ENCODE data around the gene LGALS13.

LGALS13 gene

DNA sequence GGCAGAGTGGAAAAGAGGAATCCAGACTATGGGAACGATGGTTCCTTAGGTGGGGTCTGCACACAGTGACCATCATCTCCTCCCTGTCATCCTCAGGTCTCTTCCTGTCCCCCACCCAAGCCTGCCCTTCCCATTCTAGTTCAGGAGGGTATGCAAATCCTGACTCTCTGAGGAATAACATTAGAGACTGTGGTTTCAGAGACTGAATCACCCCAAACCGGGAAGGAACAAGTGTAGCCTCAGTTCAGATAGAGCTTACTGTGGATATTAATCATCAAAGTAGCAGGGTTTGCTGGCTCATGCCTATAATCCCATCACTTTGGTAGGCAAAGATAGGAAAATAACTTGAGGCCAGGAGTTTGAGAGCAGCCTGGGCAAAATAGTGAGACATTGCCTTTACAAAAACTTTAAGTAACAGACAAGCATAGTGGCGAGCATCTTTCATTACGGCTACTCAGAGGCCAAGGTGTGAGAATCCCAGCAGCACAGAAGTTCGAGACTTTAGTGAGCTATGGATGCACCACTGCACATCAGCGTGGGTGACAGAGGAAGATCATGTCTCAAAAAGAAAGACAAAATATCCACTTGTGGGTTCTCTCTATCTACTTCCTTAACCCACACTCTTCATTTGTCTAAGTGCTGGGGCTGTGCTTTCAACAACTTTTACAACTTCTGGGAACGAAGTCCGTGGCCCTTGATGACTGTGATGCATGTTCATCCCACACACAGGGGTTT lies 19.3 kb upstream of the LGALS13 start:
- WGBS = 71% methylated on average over 8 of the region's 8 CpGs
- H3K4me3 ChIP-seq (ENCODE audit: low read length) = no peak overlapping the region

DNA sequence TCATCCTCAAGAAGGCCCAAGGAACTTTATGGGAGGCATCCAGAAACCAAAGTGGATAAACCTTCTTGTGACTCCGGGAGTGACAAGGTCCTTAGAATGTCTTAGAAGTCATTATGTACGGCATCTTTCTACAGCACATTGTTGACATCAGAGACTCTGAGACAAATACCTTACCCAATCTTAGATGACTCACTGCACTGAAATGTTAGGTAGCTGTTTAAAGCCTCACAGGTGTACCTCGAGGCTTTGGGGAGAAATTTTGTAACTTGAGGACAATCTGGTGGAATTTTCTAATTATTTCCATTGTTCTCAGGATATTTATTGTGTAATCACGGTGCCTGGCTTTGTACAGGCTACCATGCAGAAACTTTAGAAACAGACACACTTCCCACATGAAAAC lies 14.8 kb upstream of the LGALS13 start:
- Histone ChIP-seq H3K9ac (ENCODE audit: low read depth, low read length) (no peak overlapping the region), H3K4me1 (ENCODE audit: insufficient read depth, low read length) (no peaks in the 10 kb centered on the region), H3K4me3 (ENCODE audit: low read length) (no peak overlapping the region), H3K9me3 (ENCODE audit: insufficient read depth, low read depth, low read length) (no peaks in the 10 kb centered on the region), H3K36me3 (ENCODE audit: insufficient read depth, low read length) (no peaks in the 10 kb centered on the region), H3K27ac (ENCODE audit: low read depth, low read length) (no peak overlapping the region), H3K27me3 (ENCODE audit: insufficient read depth, low read length) (no peaks in the 10 kb centered on the region; the same call in none of the 2 replicates)
- WGBS = 60% methylated on average over 4 of the region's 4 CpGs

More for the DNA sequence above, 19.3 kb upstream of the LGALS13 start:
- no peaks in the 10 kb centered on the region for H3K9me3 ChIP-seq (ENCODE audit: insufficient read depth, low read depth, low read length)
- H3K9ac ChIP-seq (ENCODE audit: low read depth, low read length) = no peak overlapping the region
- no peaks in the 10 kb centered on the region for H3K4me1 ChIP-seq (ENCODE audit: insufficient read depth, low read length)
- H3K27me3 ChIP-seq (ENCODE audit: insufficient read depth, low read length) = peaks cover 5% of the 10 kb centered on the region
- no peaks in the 10 kb centered on the region for H3K36me3 ChIP-seq (ENCODE audit: insufficient read depth, low read length)
- H3K27ac ChIP-seq (ENCODE audit: low read depth, low read length) = no peak overlapping the region

DNA sequence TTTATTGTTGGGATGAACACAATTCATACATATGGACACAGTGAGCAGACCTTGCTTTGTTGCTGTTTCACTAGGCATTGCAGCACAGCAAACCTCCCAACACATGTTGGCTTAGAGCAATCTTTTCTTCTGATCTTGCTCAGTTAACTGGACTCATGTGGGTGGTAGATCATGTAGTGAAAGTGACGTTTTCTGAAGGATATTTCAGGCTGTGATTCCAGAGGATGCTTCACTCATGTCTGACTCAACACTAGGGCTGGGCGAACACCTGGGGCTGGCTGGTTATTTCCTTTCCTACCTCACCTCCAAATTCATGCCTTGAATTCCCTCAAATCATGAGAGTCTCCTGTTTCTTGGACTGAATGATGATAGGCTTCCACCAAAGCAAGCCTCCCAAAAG lies 14.3 kb upstream of the LGALS13 start:
- Histone ChIP-seq H3K4me1 (ENCODE audit: insufficient read depth, low read length) (no peaks in the 10 kb centered on the region), H3K36me3 (ENCODE audit: insufficient read depth, low read length) (no peaks in the 10 kb centered on the region), H3K27ac (ENCODE audit: low read depth, low read length) (no peak overlapping the region), H3K9me3 (ENCODE audit: insufficient read depth, low read depth, low read length) (no peaks in the 10 kb centered on the region), H3K4me3 (ENCODE audit: low read length) (no peak overlapping the region), H3K9ac (ENCODE audit: low read depth, low read length) (no peak overlapping the region), H3K27me3 (ENCODE audit: insufficient read depth, low read length) (no peaks in the 10 kb centered on the region; the same call in none of the 2 replicates)
- 37% methylated on average over 2 of the region's 2 CpGs for WGBS

DNA sequence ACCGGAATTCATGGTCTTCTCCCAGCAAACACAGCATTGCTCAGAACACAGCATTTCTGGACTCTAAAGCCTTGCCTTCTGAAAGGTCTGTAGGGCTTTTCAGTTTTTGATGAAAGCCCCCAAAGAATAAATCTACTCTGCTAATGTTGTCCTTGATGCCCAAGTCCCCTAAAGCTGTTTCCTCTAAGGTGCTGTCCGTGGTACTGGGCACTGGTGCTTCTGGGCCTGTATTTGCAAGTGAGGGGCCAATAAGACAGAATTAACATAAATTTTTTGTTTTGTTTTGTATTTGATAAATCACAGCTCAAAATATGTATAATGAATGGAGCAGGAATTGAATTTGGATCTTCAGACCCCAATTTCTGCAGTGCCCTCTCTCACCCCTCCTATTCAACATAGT lies 12.1 kb upstream of the LGALS13 start:
- Histone ChIP-seq H3K4me3 (ENCODE audit: low read length) (no peak overlapping the region), H3K9me3 (ENCODE audit: insufficient read depth, low read depth, low read length) (no peaks in the 10 kb centered on the region), H3K4me1 (ENCODE audit: insufficient read depth, low read length) (no peaks in the 10 kb centered on the region), H3K36me3 (ENCODE audit: insufficient read depth, low read length) (no peaks in the 10 kb centered on the region), H3K27ac (ENCODE audit: low read depth, low read length) (no peak overlapping the region), H3K9ac (ENCODE audit: low read depth, low read length) (no peak overlapping the region), H3K27me3 (ENCODE audit: insufficient read depth, low read length) (peaks cover 2% of the 10 kb centered on the region; the same call in 1 of the 2 replicates)
- WGBS = 55% methylated on average over 2 of the region's 2 CpGs

DNA sequence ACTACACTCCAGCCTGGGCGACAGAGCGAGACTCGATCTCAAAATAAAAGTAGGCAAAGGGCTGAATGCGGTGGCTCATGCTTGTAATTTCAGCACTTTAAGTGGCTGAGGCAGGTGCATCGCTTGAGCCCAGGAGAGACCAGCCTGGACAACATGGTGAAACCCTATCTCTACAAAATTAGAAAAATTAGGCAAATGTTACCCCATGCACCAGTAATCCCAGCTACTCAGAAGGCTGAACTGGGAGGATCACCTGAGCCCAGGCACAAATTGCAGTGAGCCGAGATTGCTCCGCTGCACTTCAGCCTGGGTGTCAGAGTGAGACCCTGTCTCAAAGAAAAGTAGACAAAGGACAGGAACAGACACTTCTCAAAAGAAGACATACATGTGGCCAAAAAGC lies 9.9 kb upstream of the LGALS13 start:
- 88% methylated on average over 7 of the region's 7 CpGs for WGBS
- no peaks in the 10 kb centered on the region for H3K4me1 ChIP-seq (ENCODE audit: insufficient read depth, low read length)
- H3K27me3 ChIP-seq (ENCODE audit: insufficient read depth, low read length) = peaks cover 7% of the 10 kb centered on the region; the same call in 1 of the 2 replicates
- H3K36me3 ChIP-seq (ENCODE audit: insufficient read depth, low read length) = no peaks in the 10 kb centered on the region
- no peak overlapping the region for H3K4me3 ChIP-seq (ENCODE audit: low read length)
- H3K9ac ChIP-seq (ENCODE audit: low read depth, low read length) = no peak overlapping the region
- no peak overlapping the region for H3K27ac ChIP-seq (ENCODE audit: low read depth, low read length)
- no peaks in the 10 kb centered on the region for H3K9me3 ChIP-seq (ENCODE audit: insufficient read depth, low read depth, low read length)

DNA sequence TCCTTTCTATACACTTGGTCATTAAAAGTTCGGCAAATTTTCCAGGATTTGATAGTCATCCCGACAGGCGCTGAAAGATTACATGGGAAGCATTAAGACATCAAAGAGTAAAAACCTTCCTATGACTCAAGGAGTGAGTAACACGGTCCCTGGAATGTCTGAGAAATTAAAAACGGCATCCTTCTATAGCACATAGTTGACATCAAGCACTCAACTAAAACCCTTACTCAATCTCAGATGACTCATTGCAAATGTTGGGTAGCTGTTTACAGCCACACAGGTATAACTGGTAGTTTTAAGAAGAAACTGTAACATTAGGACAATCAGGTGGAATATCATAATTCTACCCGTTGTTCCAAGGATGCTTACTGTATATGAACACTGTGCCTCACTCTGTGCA lies 6.4 kb upstream of the LGALS13 start:
- WGBS = 76% methylated on average over 6 of the region's 6 CpGs
- no peaks in the 10 kb centered on the region for H3K4me1 ChIP-seq (ENCODE audit: insufficient read depth, low read length)

DNA sequence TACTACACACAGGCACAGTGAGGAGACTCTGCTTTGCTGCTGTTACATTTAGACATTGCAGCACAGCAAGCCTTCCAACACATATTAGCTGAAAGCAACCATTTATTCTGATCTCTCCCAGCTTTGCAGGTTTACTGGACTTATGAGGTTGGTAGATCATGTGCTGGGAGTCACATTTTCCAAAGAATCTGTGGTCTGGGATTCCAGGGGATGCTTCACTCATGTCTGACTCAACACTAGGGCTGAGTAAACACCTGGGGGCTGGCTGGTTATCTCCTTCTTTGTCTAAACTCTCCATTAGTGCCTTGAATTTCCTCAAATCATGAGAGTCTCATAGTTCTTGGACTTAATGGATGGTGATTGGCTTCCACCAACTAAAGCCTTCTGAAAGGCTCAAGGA lies 5.4 kb upstream of the LGALS13 start:
- H3K27ac ChIP-seq (ENCODE audit: low read depth, low read length) = no peak overlapping the region
- H3K36me3 ChIP-seq (ENCODE audit: insufficient read depth, low read length) = no peaks in the 10 kb centered on the region
- H3K4me3 ChIP-seq (ENCODE audit: low read length) = no peak overlapping the region
- no peaks in the 10 kb centered on the region for H3K4me1 ChIP-seq (ENCODE audit: insufficient read depth, low read length)
- no peaks in the 10 kb centered on the region for H3K9me3 ChIP-seq (ENCODE audit: insufficient read depth, low read depth, low read length)
- H3K9ac ChIP-seq (ENCODE audit: low read depth, low read length) = no peak overlapping the region
- H3K27me3 ChIP-seq (ENCODE audit: insufficient read depth, low read length) = peaks cover 7% of the 10 kb centered on the region; the same call in 1 of the 2 replicates

More for the DNA sequence above, 6.4 kb upstream of the LGALS13 start:
- no peak overlapping the region for H3K9ac ChIP-seq (ENCODE audit: low read depth, low read length)
- H3K27ac ChIP-seq (ENCODE audit: low read depth, low read length) = no peak overlapping the region
- no peaks in the 10 kb centered on the region for H3K9me3 ChIP-seq (ENCODE audit: insufficient read depth, low read depth, low read length)
- H3K36me3 ChIP-seq (ENCODE audit: insufficient read depth, low read length) = no peaks in the 10 kb centered on the region
- H3K27me3 ChIP-seq (ENCODE audit: insufficient read depth, low read length) = peaks cover 7% of the 10 kb centered on the region; the same call in 1 of the 2 replicates
- no peak overlapping the region for H3K4me3 ChIP-seq (ENCODE audit: low read length)

DNA sequence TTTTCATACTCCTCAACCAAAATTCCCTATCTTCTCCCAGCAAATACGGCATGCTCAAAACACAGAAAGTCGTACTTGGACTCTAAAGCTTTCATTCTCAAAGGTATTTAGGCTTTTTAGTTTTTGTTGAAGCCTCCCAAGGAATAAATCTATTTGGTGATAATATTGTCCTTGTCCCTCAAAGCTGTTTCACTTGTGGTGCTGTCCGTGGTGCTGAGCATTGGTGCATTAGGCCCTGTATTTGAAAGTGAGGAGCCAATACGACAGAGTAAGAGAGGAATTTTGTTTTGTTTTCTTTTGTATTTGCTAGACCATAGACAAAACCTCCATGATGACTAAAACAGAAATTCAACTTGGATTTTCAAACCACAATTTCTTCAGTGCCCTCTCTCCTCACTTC lies 3.2 kb upstream of the LGALS13 start:
- Histone ChIP-seq H3K4me3 (ENCODE audit: low read length) (no peak overlapping the region), H3K9ac (ENCODE audit: low read depth, low read length) (no peak overlapping the region), H3K36me3 (ENCODE audit: insufficient read depth, low read length) (no peaks in the 10 kb centered on the region), H3K9me3 (ENCODE audit: insufficient read depth, low read depth, low read length) (no peaks in the 10 kb centered on the region), H3K27me3 (ENCODE audit: insufficient read depth, low read length) (peaks cover 7% of the 10 kb centered on the region; the same call in 1 of the 2 replicates), H3K27ac (ENCODE audit: low read depth, low read length) (no peak overlapping the region), H3K4me1 (ENCODE audit: insufficient read depth, low read length) (no peaks in the 10 kb centered on the region)
- WGBS = 26% methylated on average over 3 of the region's 4 CpGs

DNA sequence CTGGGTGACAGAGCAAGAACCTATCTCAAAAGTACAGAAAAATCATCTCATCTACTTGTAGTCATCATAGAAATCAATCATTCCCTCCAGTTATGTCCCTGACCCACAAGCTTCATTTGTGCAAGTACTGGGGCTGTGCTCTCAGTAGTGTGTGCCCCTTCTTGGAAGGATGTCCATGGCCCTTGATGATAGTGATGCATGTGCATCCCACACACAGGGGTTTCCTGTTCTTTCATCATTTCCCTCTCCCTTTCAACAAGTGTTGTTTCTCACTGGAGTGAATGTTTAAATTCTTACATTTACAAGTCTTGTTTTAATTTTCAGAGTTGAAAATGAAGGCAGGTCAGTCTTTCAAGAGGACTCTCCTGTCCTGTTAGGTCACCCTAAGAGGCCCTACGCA lies 1.5 kb downstream of the LGALS13 start:
- H3K27me3 ChIP-seq (ENCODE audit: insufficient read depth, low read length) = no peaks in the 10 kb centered on the region; the same call in 1 of the 2 replicates
- H3K27ac ChIP-seq (ENCODE audit: low read depth, low read length) = no peak overlapping the region
- H3K9me3 ChIP-seq (ENCODE audit: insufficient read depth, low read depth, low read length) = no peaks in the 10 kb centered on the region
- WGBS = 85% methylated on average over 1 of the region's 1 CpG
- H3K36me3 ChIP-seq (ENCODE audit: insufficient read depth, low read length) = no peaks in the 10 kb centered on the region
- peaks cover 12% of the 10 kb centered on the region for H3K4me1 ChIP-seq (ENCODE audit: insufficient read depth, low read length)
- no peak overlapping the region for H3K9ac ChIP-seq (ENCODE audit: low read depth, low read length)
- no peak overlapping the region for H3K4me3 ChIP-seq (ENCODE audit: low read length)

DNA sequence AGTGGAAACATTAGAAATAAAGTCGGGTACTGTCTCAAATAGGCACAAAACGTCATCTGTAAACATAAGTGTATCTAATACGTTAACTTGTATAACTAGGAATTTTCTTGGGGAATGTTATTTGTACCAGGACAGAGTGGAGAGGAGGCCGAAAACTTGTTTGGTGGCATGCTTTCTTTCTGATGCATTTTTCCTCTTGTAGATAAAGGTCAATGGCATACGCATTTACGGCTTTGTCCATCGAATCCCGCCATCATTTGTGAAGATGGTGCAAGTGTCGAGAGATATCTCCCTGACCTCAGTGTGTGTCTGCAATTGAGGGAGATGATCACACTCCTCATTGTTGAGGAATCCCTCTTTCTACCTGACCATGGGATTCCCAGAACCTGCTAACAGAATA lies 4.7 kb downstream of the LGALS13 start:
- Histone ChIP-seq H3K9me3 (ENCODE audit: insufficient read depth, low read depth, low read length) (peaks cover 3% of the 10 kb centered on the region; the same call in 1 of the 2 replicates), H3K9ac (ENCODE audit: low read depth, low read length) (no peak overlapping the region), H3K4me3 (ENCODE audit: low read length) (no peak overlapping the region), H3K4me1 (ENCODE audit: insufficient read depth, low read length) (peaks cover 12% of the 10 kb centered on the region), H3K27me3 (ENCODE audit: insufficient read depth, low read length) (no peaks in the 10 kb centered on the region; the same call in 1 of the 2 replicates), H3K36me3 (ENCODE audit: insufficient read depth, low read length) (no peaks in the 10 kb centered on the region), H3K27ac (ENCODE audit: low read depth, low read length) (no peak overlapping the region)
- WGBS = 91% methylated on average over 9 of the region's 9 CpGs

DNA sequence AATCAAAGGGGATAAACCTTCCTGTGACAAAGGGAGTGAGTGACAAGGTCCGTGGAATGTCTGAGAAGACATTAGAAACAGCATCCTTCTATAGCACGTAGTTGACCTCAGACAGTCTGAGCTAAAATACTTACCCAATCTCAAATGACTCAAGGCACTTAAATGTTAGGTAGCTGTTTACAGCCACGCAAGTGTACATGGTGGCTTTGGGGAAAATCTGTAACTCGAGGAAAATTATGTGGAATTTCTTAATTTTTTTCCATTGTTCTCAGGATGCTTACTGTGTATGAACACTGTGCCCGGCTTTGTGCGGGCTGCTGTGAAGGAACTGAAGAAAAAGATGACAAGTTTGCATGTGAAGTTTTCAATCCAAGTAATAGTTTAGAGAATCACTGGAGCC lies 5.2 kb downstream of the LGALS13 start:
- Histone ChIP-seq H3K36me3 (ENCODE audit: insufficient read depth, low read length) (no peaks in the 10 kb centered on the region), H3K9me3 (ENCODE audit: insufficient read depth, low read depth, low read length) (peaks cover 3% of the 10 kb centered on the region; the same call in 1 of the 2 replicates), H3K27me3 (ENCODE audit: insufficient read depth, low read length) (no peaks in the 10 kb centered on the region; the same call in 1 of the 2 replicates), H3K27ac (ENCODE audit: low read depth, low read length) (no peak overlapping the region), H3K4me3 (ENCODE audit: low read length) (no peak overlapping the region), H3K9ac (ENCODE audit: low read depth, low read length) (no peak overlapping the region), H3K4me1 (ENCODE audit: insufficient read depth, low read length) (peaks cover 12% of the 10 kb centered on the region)
- 73% methylated on average over 6 of the region's 6 CpGs for WGBS

Data from HUES64 (cell line).